ENCODE data around the gene NLRC3.

NLRC3 gene

GRCh38 chr16:3589991-3590701, 12.9 kb upstream of the NLRC3 start:
- Histone ChIP-seq H3K9ac (ENCODE audit: low read depth in 1 of 2, low read length in 2 of 2) (no peak overlapping the region), H3K4me1 (ENCODE audit: control insufficient read depth in 2 of 2, insufficient read depth in 2 of 2, low read length in 2 of 2) (no peaks in the 10 kb centered on the region), H3K27ac (ENCODE audit: low read depth in 2 of 2, low read length in 2 of 2) (no peak overlapping the region), H3K4me3 (ENCODE audit: low read length in 2 of 2) (no peak overlapping the region), H3K27me3 (ENCODE audit: control insufficient read depth in 2 of 2, insufficient read depth in 2 of 2, low read length in 2 of 2) (no peaks in the 10 kb centered on the region), H3K9me3 (ENCODE audit: control insufficient read depth in 2 of 2, low read length in 2 of 2) (no peaks in the 10 kb centered on the region), H3K36me3 (ENCODE audit: control insufficient read depth in 2 of 2, insufficient read depth in 2 of 2, low read length in 2 of 2) (peaks cover 5 to 7% of the 10 kb centered on the region in 2 donors)

DNA sequence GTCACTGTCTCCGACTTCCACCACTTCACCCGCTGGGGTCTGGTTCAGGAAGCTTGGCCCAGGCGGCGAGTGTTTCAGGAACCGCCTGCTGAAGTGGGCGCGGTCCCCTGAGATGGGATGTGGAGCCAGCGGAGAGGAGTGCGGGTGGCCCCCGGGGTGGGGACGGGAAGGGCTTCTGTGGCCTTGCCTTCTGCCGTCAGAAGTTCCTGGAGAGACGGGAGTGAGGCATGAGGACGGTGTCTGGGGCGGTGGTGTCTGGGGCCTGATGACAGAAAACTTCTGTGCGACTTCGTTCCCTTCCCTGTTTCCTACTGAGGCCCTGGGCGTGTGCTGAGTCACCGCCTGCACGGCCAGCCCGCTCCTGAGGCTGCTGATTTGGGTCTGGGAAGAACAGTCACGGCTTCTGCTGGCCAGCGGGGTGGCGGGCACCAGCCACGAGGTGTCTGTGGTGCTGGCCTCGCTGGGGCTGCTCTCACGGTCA, 12.3 kb upstream of the NLRC3 start:
- Histone ChIP-seq H3K9me3 (ENCODE audit: control insufficient read depth in 2 of 2, low read length in 2 of 2) (no peaks in the 10 kb centered on the region), H3K4me1 (ENCODE audit: control insufficient read depth in 2 of 2, insufficient read depth in 2 of 2, low read length in 2 of 2) (no peaks in the 10 kb centered on the region), H3K36me3 (ENCODE audit: control insufficient read depth in 2 of 2, insufficient read depth in 2 of 2, low read length in 2 of 2) (peaks cover 5 to 7% of the 10 kb centered on the region in 2 donors)

GRCh38 chr16:3589001-3589400, 11.8 kb upstream of the NLRC3 start:
- Histone ChIP-seq H3K27ac (ENCODE audit: low read depth in 2 of 2, low read length in 2 of 2) (no peak overlapping the region), H3K9ac (ENCODE audit: low read depth in 1 of 2, low read length in 2 of 2) (no peak overlapping the region), H3K36me3 (ENCODE audit: control insufficient read depth in 2 of 2, insufficient read depth in 2 of 2, low read length in 2 of 2) (peaks cover 5% of the 10 kb centered on the region in 2 donors), H3K9me3 (ENCODE audit: control insufficient read depth in 2 of 2, low read length in 2 of 2) (no peaks in the 10 kb centered on the region), H3K4me3 (ENCODE audit: low read length in 2 of 2) (no peak overlapping the region), H3K27me3 (ENCODE audit: control insufficient read depth in 2 of 2, insufficient read depth in 2 of 2, low read length in 2 of 2) (no peaks in the 10 kb centered on the region), H3K4me1 (ENCODE audit: control insufficient read depth in 2 of 2, insufficient read depth in 2 of 2, low read length in 2 of 2) (no peaks in the 10 kb centered on the region)

More for the DNA sequence above, 12.3 kb upstream of the NLRC3 start:
- Histone ChIP-seq H3K27me3 (ENCODE audit: control insufficient read depth in 2 of 2, insufficient read depth in 2 of 2, low read length in 2 of 2) (no peaks in the 10 kb centered on the region), H3K9ac (ENCODE audit: low read depth in 1 of 2, low read length in 2 of 2) (no peak overlapping the region), H3K27ac (ENCODE audit: low read depth in 2 of 2, low read length in 2 of 2) (no peak overlapping the region), H3K4me3 (ENCODE audit: low read length in 2 of 2) (no peak overlapping the region)

DNA sequence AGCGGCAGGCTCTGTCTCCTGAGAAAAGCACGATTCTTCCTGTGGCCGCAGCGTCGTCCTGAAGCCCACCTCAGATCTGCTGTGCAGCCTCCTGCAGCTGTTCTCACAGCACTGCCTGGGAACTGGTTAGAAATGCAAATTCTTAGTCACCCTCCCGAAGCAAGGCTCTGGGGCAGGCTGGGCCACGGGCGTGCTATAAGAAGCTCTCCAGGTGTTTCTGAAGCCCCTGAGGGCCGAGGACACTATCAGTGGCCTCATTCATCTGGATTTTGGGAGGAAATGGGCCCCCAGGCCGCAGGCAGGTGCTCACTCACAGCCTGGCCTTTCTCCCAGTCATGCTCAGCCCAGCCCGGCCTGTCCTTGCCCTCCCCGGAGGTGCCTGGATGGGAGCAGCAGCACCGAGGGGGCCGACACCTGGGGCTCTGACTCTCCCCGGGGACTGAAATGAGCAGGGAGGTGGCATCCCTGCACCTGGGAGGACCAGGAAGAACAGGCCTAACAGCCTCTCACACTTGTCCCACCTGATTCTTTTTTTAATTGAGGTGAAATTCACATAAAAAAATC, 10.4 kb upstream of the NLRC3 start:
- H3K4me3 ChIP-seq (ENCODE audit: low read length in 2 of 2) = no peak overlapping the region
- H3K9ac ChIP-seq (ENCODE audit: low read depth in 1 of 2, low read length in 2 of 2) = no peak overlapping the region
- H3K9me3 ChIP-seq (ENCODE audit: control insufficient read depth in 2 of 2, low read length in 2 of 2) = no peaks in the 10 kb centered on the region
- no peaks in the 10 kb centered on the region for H3K4me1 ChIP-seq (ENCODE audit: control insufficient read depth in 2 of 2, insufficient read depth in 2 of 2, low read length in 2 of 2)
- H3K36me3 ChIP-seq (ENCODE audit: control insufficient read depth in 2 of 2, insufficient read depth in 2 of 2, low read length in 2 of 2) = peaks cover 8 to 9% of the 10 kb centered on the region in 2 donors
- peak overlapping the region in 1 of 2 donors; percentile 4 for H3K27ac ChIP-seq (ENCODE audit: low read depth in 2 of 2, low read length in 2 of 2)
- H3K27me3 ChIP-seq (ENCODE audit: control insufficient read depth in 2 of 2, insufficient read depth in 2 of 2, low read length in 2 of 2) = no peaks in the 10 kb centered on the region

DNA sequence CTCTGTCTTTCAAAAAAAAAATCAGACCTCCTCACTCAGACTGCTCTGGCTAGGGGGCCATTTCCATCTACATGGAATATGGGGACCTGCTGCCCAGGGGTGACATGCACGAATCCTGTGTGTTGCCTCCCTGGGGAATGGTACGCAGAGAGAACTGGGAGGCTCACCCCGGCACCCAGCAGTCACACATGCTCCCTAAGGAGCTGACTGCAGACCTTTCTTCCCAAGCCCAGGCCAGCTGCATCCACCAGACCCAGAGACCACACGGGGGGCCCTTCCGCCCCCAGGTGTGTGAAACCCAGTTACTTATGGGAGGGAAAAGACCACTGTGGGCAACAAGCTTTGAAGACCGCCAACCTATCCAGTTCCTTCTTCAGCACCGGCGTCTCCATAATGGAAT, 7.2 kb upstream of the NLRC3 start:
- H3K9me3 ChIP-seq (ENCODE audit: control insufficient read depth in 2 of 2, low read length in 2 of 2) = no peaks in the 10 kb centered on the region
- H3K27me3 ChIP-seq (ENCODE audit: control insufficient read depth in 2 of 2, insufficient read depth in 2 of 2, low read length in 2 of 2) = no peaks in the 10 kb centered on the region
- no peak overlapping the region for H3K4me3 ChIP-seq (ENCODE audit: low read length in 2 of 2)
- H3K4me1 ChIP-seq (ENCODE audit: control insufficient read depth in 2 of 2, insufficient read depth in 2 of 2, low read length in 2 of 2) = peaks cover 0 to 3% of the 10 kb centered on the region in 2 donors
- H3K9ac ChIP-seq (ENCODE audit: low read depth in 1 of 2, low read length in 2 of 2) = no peak overlapping the region
- H3K36me3 ChIP-seq (ENCODE audit: control insufficient read depth in 2 of 2, insufficient read depth in 2 of 2, low read length in 2 of 2) = peaks cover 2 to 4% of the 10 kb centered on the region in 2 donors
- H3K27ac ChIP-seq (ENCODE audit: low read depth in 2 of 2, low read length in 2 of 2) = no peak overlapping the region

GRCh38 chr16:3583303-3584038, 6.3 kb upstream of the NLRC3 start:
- no peak overlapping the region for H3K27ac ChIP-seq (ENCODE audit: low read depth in 2 of 2, low read length in 2 of 2)

GRCh38 chr16:3582276-3583165, 5.3 kb upstream of the NLRC3 start:
- Histone ChIP-seq H3K9ac (ENCODE audit: low read depth in 1 of 2, low read length in 2 of 2) (no peak overlapping the region), H3K9me3 (ENCODE audit: control insufficient read depth in 2 of 2, low read length in 2 of 2) (no peaks in the 10 kb centered on the region), H3K4me1 (ENCODE audit: control insufficient read depth in 2 of 2, insufficient read depth in 2 of 2, low read length in 2 of 2) (peaks cover 7 to 9% of the 10 kb centered on the region in 2 donors), H3K27ac (ENCODE audit: low read depth in 2 of 2, low read length in 2 of 2) (no peak overlapping the region), H3K4me3 (ENCODE audit: low read length in 2 of 2) (no peak overlapping the region), H3K36me3 (ENCODE audit: control insufficient read depth in 2 of 2, insufficient read depth in 2 of 2, low read length in 2 of 2) (peaks cover 2 to 4% of the 10 kb centered on the region in 2 donors), H3K27me3 (ENCODE audit: control insufficient read depth in 2 of 2, insufficient read depth in 2 of 2, low read length in 2 of 2) (no peaks in the 10 kb centered on the region)

More at GRCh38 chr16:3583303-3584038, 6.3 kb upstream of the NLRC3 start:
- Histone ChIP-seq H3K9me3 (ENCODE audit: control insufficient read depth in 2 of 2, low read length in 2 of 2) (no peaks in the 10 kb centered on the region), H3K4me3 (ENCODE audit: low read length in 2 of 2) (no peak overlapping the region), H3K9ac (ENCODE audit: low read depth in 1 of 2, low read length in 2 of 2) (no peak overlapping the region), H3K36me3 (ENCODE audit: control insufficient read depth in 2 of 2, insufficient read depth in 2 of 2, low read length in 2 of 2) (peaks cover 2 to 4% of the 10 kb centered on the region in 2 donors), H3K4me1 (ENCODE audit: control insufficient read depth in 2 of 2, insufficient read depth in 2 of 2, low read length in 2 of 2) (peaks cover 4 to 9% of the 10 kb centered on the region in 2 donors), H3K27me3 (ENCODE audit: control insufficient read depth in 2 of 2, insufficient read depth in 2 of 2, low read length in 2 of 2) (no peaks in the 10 kb centered on the region)

DNA sequence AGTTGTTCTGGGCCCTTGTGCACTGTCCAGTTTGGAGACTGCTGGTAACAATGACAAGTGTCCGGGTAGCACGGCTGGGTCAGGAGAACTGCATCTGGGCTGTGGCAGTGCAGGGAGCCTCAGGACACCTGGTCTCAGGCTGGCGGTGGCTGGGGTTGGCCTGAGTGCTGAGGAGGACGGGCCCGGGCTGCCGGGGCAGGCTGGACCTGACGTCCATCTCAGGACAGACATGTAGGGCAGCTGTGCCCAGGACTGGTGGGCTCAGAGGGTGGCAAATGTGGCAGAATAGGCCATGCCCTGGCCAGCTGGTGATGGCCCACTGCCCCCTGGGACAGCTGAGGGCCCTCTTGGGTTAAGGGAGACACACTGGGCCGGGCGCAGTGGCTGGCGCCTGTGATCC, 4.2 kb upstream of the NLRC3 start:
- H3K36me3 ChIP-seq (ENCODE audit: control insufficient read depth in 2 of 2, insufficient read depth in 2 of 2, low read length in 2 of 2) = peaks cover 2 to 4% of the 10 kb centered on the region in 2 donors
- H3K9me3 ChIP-seq (ENCODE audit: control insufficient read depth in 2 of 2, low read length in 2 of 2) = no peaks in the 10 kb centered on the region
- peaks cover 7 to 9% of the 10 kb centered on the region in 2 donors for H3K4me1 ChIP-seq (ENCODE audit: control insufficient read depth in 2 of 2, insufficient read depth in 2 of 2, low read length in 2 of 2)
- no peak overlapping the region for H3K4me3 ChIP-seq (ENCODE audit: low read length in 2 of 2)
- no peak overlapping the region for H3K27ac ChIP-seq (ENCODE audit: low read depth in 2 of 2, low read length in 2 of 2)
- no peaks in the 10 kb centered on the region for H3K27me3 ChIP-seq (ENCODE audit: control insufficient read depth in 2 of 2, insufficient read depth in 2 of 2, low read length in 2 of 2)
- no peak overlapping the region for H3K9ac ChIP-seq (ENCODE audit: low read depth in 1 of 2, low read length in 2 of 2)

DNA sequence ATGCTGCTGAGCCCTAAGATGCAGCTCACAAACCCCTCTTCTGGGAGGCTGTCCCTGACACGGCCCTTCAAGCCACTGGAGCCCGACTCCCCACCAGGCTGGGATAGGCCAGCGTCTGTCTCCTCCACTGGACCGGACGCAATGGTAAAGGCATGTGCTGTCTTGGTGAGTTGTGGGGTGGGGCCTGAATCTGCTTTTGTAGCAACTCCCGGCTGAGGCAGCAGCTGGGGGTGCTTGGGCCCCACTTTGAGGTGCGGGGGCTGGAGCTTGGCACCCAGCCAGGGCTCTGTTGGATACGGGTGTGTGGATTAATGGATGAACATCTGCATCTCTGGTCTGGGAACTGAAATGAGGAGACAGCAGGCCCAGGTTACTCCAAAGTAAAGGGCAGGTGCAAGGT, 3.5 kb upstream of the NLRC3 start:
- H3K36me3 ChIP-seq (ENCODE audit: control insufficient read depth in 2 of 2, insufficient read depth in 2 of 2, low read length in 2 of 2) = peaks cover 2 to 4% of the 10 kb centered on the region in 2 donors
- H3K4me1 ChIP-seq (ENCODE audit: control insufficient read depth in 2 of 2, insufficient read depth in 2 of 2, low read length in 2 of 2) = peaks cover 7 to 9% of the 10 kb centered on the region in 2 donors
- no peak overlapping the region for H3K9ac ChIP-seq (ENCODE audit: low read depth in 1 of 2, low read length in 2 of 2)
- H3K4me3 ChIP-seq (ENCODE audit: low read length in 2 of 2) = no peak overlapping the region
- no peaks in the 10 kb centered on the region for H3K9me3 ChIP-seq (ENCODE audit: control insufficient read depth in 2 of 2, low read length in 2 of 2)
- no peak overlapping the region for H3K27ac ChIP-seq (ENCODE audit: low read depth in 2 of 2, low read length in 2 of 2)
- no peaks in the 10 kb centered on the region for H3K27me3 ChIP-seq (ENCODE audit: control insufficient read depth in 2 of 2, insufficient read depth in 2 of 2, low read length in 2 of 2)

Data from mucosa of rectum (tissue), 2 donors.